ENCODE results near the gene TENM3.

Gene TENM3

GRCh38 chr4:182328505-182328904, 85.3 kb downstream of the TENM3 start:
- no peak for ATAC-seq
- no peak for TF ChIP-seq TCF4 (CRISPR knock-in tag; IDR thresholded peaks at IDR 0.05; ENCODE audit: borderline replicate concordance)
- no peak for TF ChIP-seq POU6F1 (CRISPR knock-in tag; IDR thresholded peaks at IDR 0.05; ENCODE audit: borderline replicate concordance, low read depth)
- no peak for TF ChIP-seq CSDC2 (CRISPR knock-in tag; IDR thresholded peaks at IDR 0.05)
- no peak for TF ChIP-seq CSRNP3 (CRISPR knock-in tag; IDR thresholded peaks at IDR 0.05)
- TF ChIP-seq OSR1 (CRISPR knock-in tag; IDR thresholded peaks at IDR 0.05), result no peak
- TF ChIP-seq SNAI2 (CRISPR knock-in tag; IDR thresholded peaks at IDR 0.05), result no peak
- TF ChIP-seq TSHZ2 (CRISPR knock-in tag; IDR thresholded peaks at IDR 0.05), result no peak
- no peak for TF ChIP-seq PATZ1 (CRISPR knock-in tag; IDR thresholded peaks at IDR 0.05; ENCODE audit: borderline replicate concordance)
- no peak for TF ChIP-seq PPARA (CRISPR knock-in tag; IDR thresholded peaks at IDR 0.05; ENCODE audit: borderline replicate concordance)
- TF ChIP-seq ZC3H10 (CRISPR knock-in tag; IDR thresholded peaks at IDR 0.05), result no peak
- no peak for TF ChIP-seq GLIS3 (CRISPR knock-in tag; IDR thresholded peaks at IDR 0.05)
- no peak for TF ChIP-seq ZNF70 (CRISPR knock-in tag; IDR thresholded peaks at IDR 0.05)
- TF ChIP-seq ZNF565 (CRISPR knock-in tag; conservative IDR thresholded peaks at IDR 0.05; ENCODE audit: low read depth), result no peak
- TF ChIP-seq CREB5 (CRISPR knock-in tag; IDR thresholded peaks at IDR 0.05; ENCODE audit: low read depth), result no peak
- TF ChIP-seq ZFP3 (CRISPR knock-in tag; IDR thresholded peaks at IDR 0.05), result no peak
- no peak for TF ChIP-seq ISL1 (CRISPR knock-in tag; IDR thresholded peaks at IDR 0.05)
- TF ChIP-seq ARNTL (CRISPR knock-in tag; IDR thresholded peaks at IDR 0.05; ENCODE audit: borderline replicate concordance, low read depth), result no peak
- no peak for TF ChIP-seq ZNF8 (CRISPR knock-in tag; IDR thresholded peaks at IDR 0.05)
- no peak for TF ChIP-seq TOX (CRISPR knock-in tag; IDR thresholded peaks at IDR 0.05; ENCODE audit: borderline replicate concordance)
- TF ChIP-seq ESRRG (CRISPR knock-in tag; IDR thresholded peaks at IDR 0.05), result no peak

- no peak for TF ChIP-seq CREB5 (CRISPR knock-in tag; IDR thresholded peaks at IDR 0.05; ENCODE audit: low read depth)
- no peak for TF ChIP-seq PATZ1 (CRISPR knock-in tag; IDR thresholded peaks at IDR 0.05; ENCODE audit: borderline replicate concordance)
- no peak for TF ChIP-seq RARB (CRISPR knock-in tag; IDR thresholded peaks at IDR 0.05)
- TF ChIP-seq ZC3H10 (CRISPR knock-in tag; IDR thresholded peaks at IDR 0.05), result no peak
- TF ChIP-seq ZNF565 (CRISPR knock-in tag; conservative IDR thresholded peaks at IDR 0.05; ENCODE audit: low read depth), result no peak
- no peak for ATAC-seq
Observed at GRCh38 chr4:182337366-182337765, 94.2 kb downstream of the TENM3 start.
